ENCODE data around the gene MMP28. TPM values are rescaled to one million over a fixed set of nuclear protein-coding genes. Genes with fewer than 3 reads are reported as not detected.

The MMP28 gene
- total RNA-seq, 2 experiments from 2014 or later = not detected

DNA sequence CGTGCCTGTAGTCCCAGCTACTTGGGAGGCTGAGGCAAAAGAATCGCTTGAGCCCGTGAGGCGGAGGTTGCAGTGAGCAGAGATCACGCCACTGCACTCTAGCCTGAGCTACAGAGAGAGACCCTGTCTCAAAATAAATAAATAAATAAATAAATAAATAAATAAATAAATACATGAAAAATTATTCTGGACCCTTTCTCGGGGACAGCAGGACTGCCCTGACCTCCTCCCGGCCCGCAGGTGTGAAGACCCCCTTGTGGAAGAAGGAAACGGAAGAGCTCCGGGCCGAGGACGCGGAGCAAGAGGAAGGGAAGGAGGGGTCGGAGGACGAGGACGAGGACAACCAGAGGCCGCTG lies 31.7 kb downstream of the MMP28 start:
- no peak for TF ChIP-seq EZH2phosphoT487 (IDR thresholded peaks at IDR 0.05; ENCODE audit: borderline replicate concordance, low read depth, low read length)
- BruUV-seq (replicated peaks) = no TSS peak
- no peaks in the 10 kb centered on the region for H3K79me2 ChIP-seq (ENCODE audit: insufficient read depth, low read depth, low read length)
- no peaks in the 10 kb centered on the region for H4K20me1 ChIP-seq (ENCODE audit: insufficient read depth, low read length)
- intact Hi-C loops (cut with micrococcal nuclease; ENCODE audit: unreplicated experiment) = loop anchor here (1.0 to 5.0 kb wide), 3 partner anchors 41 to 84 kb away; partner anchors contain the start of gene TAF15
- DNase-seq (ENCODE audit: low spot score) = no peak
- peak overlapping the region; percentile 68 for H3K4me3 ChIP-seq (ENCODE audit: low read depth, low read length, poor library complexity, severe bottlenecking)
- CTCF ChIA-PET (ENCODE audit: unreplicated experiment) = interaction anchor here (0.6 to 2.6 kb wide), 7 partner anchors 18 to 1393 kb away, joined by 3 to 21 read pairs (median 4); partner anchors contain the start of gene TAF15
- no peaks in the 10 kb centered on the region for H3K36me3 ChIP-seq (ENCODE audit: insufficient read depth, low read length)
- H3K9me3 ChIP-seq (ENCODE audit: low read length) = no peaks in the 10 kb centered on the region
- H3K4me2 ChIP-seq (ENCODE audit: low read length) = peak overlapping the region; percentile 69
- POLR2A ChIA-PET = interaction anchor here (1.2 kb wide), 2 partner anchors 45 to 156 kb away, joined by 5 to 8 read pairs; partner anchors contain the start of gene TAF15
- peaks cover 9% of the 10 kb centered on the region for H3K4me1 ChIP-seq (ENCODE audit: insufficient read depth, low read length, poor library complexity, severe bottlenecking)
- no peak overlapping the region for H3K27ac ChIP-seq (ENCODE audit: low read depth, low read length, poor library complexity, severe bottlenecking)
- H3K9me2 ChIP-seq (ENCODE audit: insufficient read depth, low read length) = no peaks in the 10 kb centered on the region
- no peak overlapping the region; the same call in 1 of the 2 replicates for H2AFZ ChIP-seq (ENCODE audit: low read length)

DNA sequence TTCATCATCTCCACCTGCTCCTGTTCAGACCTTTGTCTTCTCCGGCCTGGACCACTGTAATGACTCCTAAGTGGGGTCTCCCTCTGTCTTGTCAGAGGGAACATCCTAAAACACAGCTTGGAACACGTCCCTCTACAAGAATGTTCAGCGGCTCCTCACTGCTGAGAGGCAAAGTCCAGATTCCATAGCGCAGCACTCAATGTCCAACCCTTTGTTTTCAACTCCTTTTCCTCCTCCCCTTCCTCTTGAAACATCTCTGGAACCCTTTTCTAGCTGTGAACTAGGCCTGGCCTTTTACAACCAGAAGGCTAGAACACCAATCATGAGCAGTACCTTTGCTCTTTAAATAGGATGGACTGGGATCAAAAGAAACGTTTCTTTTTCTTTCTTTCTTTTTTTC lies 33.8 kb downstream of the MMP28 start:
- TF ChIP-seq CTCF (conservative IDR thresholded peaks at IDR 0.05; ENCODE audit: low read length) (no peak), EZH2phosphoT487 (IDR thresholded peaks at IDR 0.05; ENCODE audit: borderline replicate concordance, low read depth, low read length) (no peak)

DNA sequence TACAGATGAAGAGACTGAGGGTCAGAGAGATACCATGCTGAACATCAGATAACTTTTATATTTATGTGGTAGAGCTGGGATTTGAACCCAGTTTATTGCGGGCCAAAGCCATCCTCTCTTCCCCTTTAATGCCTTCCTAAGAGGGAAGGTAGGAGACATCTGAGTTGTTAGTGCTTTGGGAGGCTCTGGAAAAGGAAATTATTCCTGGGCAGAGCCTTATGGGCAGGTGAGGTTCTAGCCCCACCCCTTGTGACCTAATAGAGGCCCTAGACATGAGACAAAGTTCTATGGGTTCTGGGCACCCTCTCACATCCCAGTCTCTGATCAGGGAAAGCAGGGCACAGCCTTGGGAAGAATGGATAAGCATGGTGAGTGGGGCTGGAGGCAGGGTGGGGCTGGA lies 34.9 kb downstream of the MMP28 start, which contains the start of gene C17orf50:
Gene C17orf50, plus strand, starts transcription at position 301 of the 400 bp plus-strand sequence. Its CDS starts 55 bp downstream, at position 356.
- ChIA-PET POLR2A (no interaction called here), CTCF (ENCODE audit: unreplicated experiment) (interaction anchor here (0.6 to 1.4 kb wide), 2 partner anchors 48 to 807 kb away, joined by 3 read pairs; no protein-coding TSS in a partner anchor)
- Histone ChIP-seq H3K27ac (ENCODE audit: low read depth, low read length, poor library complexity, severe bottlenecking) (no peak within 1 kb of the TSS), H3K4me3 (ENCODE audit: low read depth, low read length, poor library complexity, severe bottlenecking) (no peak within 1 kb of the TSS), H3K36me3 (ENCODE audit: insufficient read depth, low read length) (no peaks in the 10 kb centered on the region), H3K4me1 (ENCODE audit: insufficient read depth, low read length, poor library complexity, severe bottlenecking) (peaks cover 9% of the 10 kb centered on the region), H3K79me2 (ENCODE audit: insufficient read depth, low read depth, low read length) (no peaks in the 10 kb centered on the region), H3K4me2 (ENCODE audit: low read length) (no peak within 1 kb of the TSS), H3K9me3 (ENCODE audit: low read length) (no peaks in the 10 kb centered on the region), H2AFZ (ENCODE audit: low read length) (no peak within 1 kb of the TSS), H4K20me1 (ENCODE audit: insufficient read depth, low read length) (no peaks in the 10 kb centered on the region), H3K9me2 (ENCODE audit: insufficient read depth, low read length) (no peaks in the 10 kb centered on the region)
- no TSS peak for BruUV-seq (replicated peaks)
- no peak for TF ChIP-seq CTCF (conservative IDR thresholded peaks at IDR 0.05; ENCODE audit: low read length)
- no peak for TF ChIP-seq EZH2phosphoT487 (IDR thresholded peaks at IDR 0.05; ENCODE audit: borderline replicate concordance, low read depth, low read length)
- no peak for DNase-seq (ENCODE audit: low spot score)
- intact Hi-C loops (cut with micrococcal nuclease; ENCODE audit: unreplicated experiment) = loop anchor here (5.0 kb wide), 1 partner anchor 87 kb away; no protein-coding TSS in a partner anchor

More for the DNA sequence above, 33.8 kb downstream of the MMP28 start:
- Histone ChIP-seq H3K27ac (ENCODE audit: low read depth, low read length, poor library complexity, severe bottlenecking) (no peak overlapping the region), H3K4me3 (ENCODE audit: low read depth, low read length, poor library complexity, severe bottlenecking) (no peak overlapping the region), H3K79me2 (ENCODE audit: insufficient read depth, low read depth, low read length) (no peaks in the 10 kb centered on the region), H3K9me3 (ENCODE audit: low read length) (no peaks in the 10 kb centered on the region), H3K4me2 (ENCODE audit: low read length) (no peak overlapping the region), H4K20me1 (ENCODE audit: insufficient read depth, low read length) (no peaks in the 10 kb centered on the region), H3K9me2 (ENCODE audit: insufficient read depth, low read length) (no peaks in the 10 kb centered on the region), H3K4me1 (ENCODE audit: insufficient read depth, low read length, poor library complexity, severe bottlenecking) (peaks cover 9% of the 10 kb centered on the region), H2AFZ (ENCODE audit: low read length) (no peak overlapping the region), H3K36me3 (ENCODE audit: insufficient read depth, low read length) (no peaks in the 10 kb centered on the region)
- CTCF ChIA-PET (ENCODE audit: unreplicated experiment) = no interaction called here
- no peak for DNase-seq (ENCODE audit: low spot score)
- BruUV-seq (replicated peaks) = no TSS peak
- intact Hi-C loops (cut with micrococcal nuclease; ENCODE audit: unreplicated experiment) = loop anchor here (5.0 kb wide), 1 partner anchor 86 kb away; no protein-coding TSS in a partner anchor
- POLR2A ChIA-PET = no interaction called here
